ENCODE measurements around the gene YTHDC1. TPM values are rescaled to one million over a fixed set of nuclear protein-coding genes. Genes with fewer than 3 reads are reported as not detected.

Gene YTHDC1
- total and polyA plus RNA-seq, 2 experiments from 2014 or later = 72.3 to 144 TPM

- TF ChIP-seq ZNF462 (CRISPR knock-in tag; IDR thresholded peaks at IDR 0.05) (no peak), ZNF331 (CRISPR knock-in tag; IDR thresholded peaks at IDR 0.05; ENCODE audit: low read depth) (no peak)
Measured at GRCh38 chr4:68342134-68342533, 7.8 kb downstream of the YTHDC1 start (continued).

GRCh38 chr4:68338625-68339024 is 11.3 kb downstream of the YTHDC1 start:
- DNase-seq (ENCODE audit: low spot score) (no peak), ATAC-seq (no peak)
- H3K4me3 Mint-ChIP-seq = no peak overlapping the region
- H3K9me2 ChIP-seq (ENCODE audit: insufficient read depth) = no peaks in the 10 kb centered on the region
- H3K27ac ChIP-seq (ENCODE audit: low read depth) = peak overlapping the region; percentile 52
- H2AFZ ChIP-seq = no peak overlapping the region
- H3K36me3 Mint-ChIP-seq (ENCODE audit: low read depth) = peaks cover 34% of the 10 kb centered on the region
- H3F3A ChIP-seq (replicated peaks; ENCODE audit: low read depth) = no peaks in the 10 kb centered on the region
- no peaks in the 10 kb centered on the region for H3K9me3 Mint-ChIP-seq
- H3K4me1 Mint-ChIP-seq = peaks cover 23% of the 10 kb centered on the region
- no peak overlapping the region; the same call in 1 of the 2 replicates for H3K27ac Mint-ChIP-seq
- H3K36me3 ChIP-seq (ENCODE audit: insufficient read depth) = peaks cover 29% of the 10 kb centered on the region; the same call in 1 of the 2 replicates
- H3K27me3 Mint-ChIP-seq (ENCODE audit: insufficient read depth, low read depth, poor library complexity) = peaks cover 2% of the 10 kb centered on the region
- H3K4me2 ChIP-seq = no peak overlapping the region
- H3K27me3 ChIP-seq (ENCODE audit: insufficient read depth) = no peaks in the 10 kb centered on the region
- H4K20me1 ChIP-seq (replicated peaks; ENCODE audit: insufficient read depth) = peaks cover 44% of the 10 kb centered on the region
- H3K4me3 ChIP-seq = no peak overlapping the region
- peaks cover 99% of the 10 kb centered on the region for H3K79me2 ChIP-seq (replicated peaks; ENCODE audit: insufficient read depth)
- peaks cover 45% of the 10 kb centered on the region for H3K4me1 ChIP-seq (ENCODE audit: insufficient read depth)
- TF ChIP-seq STAT1 (IDR thresholded peaks at IDR 0.05; ENCODE audit: unreplicated experiment) (no peak), POLR2AphosphoS5 (IDR thresholded peaks at IDR 0.05; ENCODE audit: low read depth) (no peak), NANOG (IDR thresholded peaks at IDR 0.05; ENCODE audit: borderline replicate concordance) (no peak), ETS1 (IDR thresholded peaks at IDR 0.05) (no peak), EZH2phosphoT487 (IDR thresholded peaks at IDR 0.05; ENCODE audit: unreplicated experiment) (no peak), EZH2 (IDR thresholded peaks at IDR 0.05; ENCODE audit: low read depth, unreplicated experiment) (no peak), CREB1 (CRISPR knock-in tag; IDR thresholded peaks at IDR 0.05; ENCODE audit: low read depth) (no peak), CTCF (conservative IDR thresholded peaks at IDR 0.05; ENCODE audit: low read depth in 2 of 2) (no peak), REST (IDR thresholded peaks at IDR 0.05; ENCODE audit: unreplicated experiment) (no peak)
